Loucy (cell line): Measurements from ENCODE around the gene ESR1.

ENCODE experiments used
- H2AFZ ChIP-seq: fragments of 200-600 bp; sonication (generic); 2 replicates; pipeline ENCODE4 v1.6.0; 2016; ENCODE audit warnings: antibody characterized with exemption, mild to moderate bottlenecking, low read length, moderate library complexity
- H3F3A ChIP-seq: fragments of 200-600 bp; 2 replicates; pipeline ENCODE4 v1.6.0; 2016; ENCODE audit warnings: antibody characterized with exemption, low read depth, mild to moderate bottlenecking
- H3K27me3 ChIP-seq: fragments of 200-600 bp; sonication (generic); 2 replicates; pipeline ENCODE4 v1.6.1; 2014; ENCODE audit warnings: low read length, mild to moderate bottlenecking; ENCODE audit not compliant: insufficient read depth, poor library complexity, severe bottlenecking
- H3K36me3 ChIP-seq: fragments of 200-600 bp; sonication (generic); 2 replicates; pipeline ENCODE4 v1.6.1; 2016; ENCODE audit warnings: low read length; ENCODE audit not compliant: insufficient read depth
- H3K4me1 ChIP-seq: fragments of 200-600 bp; sonication (generic); 2 replicates; pipeline ENCODE4 v1.5.1; 2014; ENCODE audit warnings: low read length, mild to moderate bottlenecking; ENCODE audit not compliant: insufficient read depth, poor library complexity, severe bottlenecking
- H3K4me2 ChIP-seq: fragments of 200-600 bp; sonication (generic); 2 replicates; pipeline ENCODE4 v1.6.0; 2014; ENCODE audit warnings: antibody characterized with exemption, low read length, low read depth, mild to moderate bottlenecking; ENCODE audit not compliant: poor library complexity, severe bottlenecking
- H3K4me3 ChIP-seq: fragments of 200-600 bp; sonication (generic); 2 replicates; pipeline ENCODE4 v1.5.1; 2014; ENCODE audit warnings: low read length, mild to moderate bottlenecking, mixed read lengths; ENCODE audit not compliant: poor library complexity, severe bottlenecking
- H3K79me2 ChIP-seq: fragments of 200-600 bp; sonication (generic); 2 replicates; pipeline ENCODE4 v1.6.1; 2014; ENCODE audit warnings: low read length; ENCODE audit not compliant: insufficient read depth
- H3K9ac ChIP-seq: fragments of 200-600 bp; sonication (generic); 2 replicates; pipeline ENCODE4 v1.6.0; 2014; ENCODE audit warnings: mild to moderate bottlenecking, low read depth, low read length, moderate library complexity; ENCODE audit not compliant: poor library complexity, severe bottlenecking
- H3K9me2 ChIP-seq: fragments of 200-600 bp; sonication (generic); replicated peaks from 2 replicates; pipeline ENCODE4 v1.6.1; 2016; ENCODE audit warnings: low read depth, low read length, mixed read lengths
- H3K9me3 ChIP-seq: fragments of 200-600 bp; sonication (generic); 2 replicates; pipeline ENCODE4 v1.6.1; 2014; ENCODE audit warnings: mild to moderate bottlenecking, antibody characterized with exemption, low read length, low read depth; ENCODE audit not compliant: insufficient read depth
- H4K20me1 ChIP-seq: fragments of 200-600 bp; sonication (generic); 2 replicates; pipeline ENCODE4 v1.6.0; 2014; ENCODE audit warnings: antibody characterized with exemption, low read length, mild to moderate bottlenecking; ENCODE audit not compliant: insufficient read depth, poor library complexity, severe bottlenecking
- CTCF ChIP-seq: fragments of 200-600 bp; sonication (generic); conservative IDR thresholded peaks from 2 replicates; pipeline ENCODE4 v1.5.1; 2014; ENCODE audit warnings: mild to moderate bottlenecking, antibody characterized with exemption, low read length
- EZH2phosphoT487 ChIP-seq: fragments of 200-600 bp; IDR thresholded peaks from 2 replicates; pipeline ENCODE4 v1.6.1; 2018; ENCODE audit warnings: antibody characterized with exemption, mild to moderate bottlenecking, moderate library complexity, borderline replicate concordance

The ESR1 gene

GRCh38 chr6:152147269-152147668 lies 339.8 kb downstream of the ESR1 start:
- H3K4me3 ChIP-seq: no peak overlapping the region
- no peaks in the 10 kb centered on the region for H3K27me3 ChIP-seq
- no peaks in the 10 kb centered on the region for H4K20me1 ChIP-seq
- peaks cover 24% of the 10 kb centered on the region; the same call in 1 of the 2 replicates for H3K36me3 ChIP-seq
- H3K79me2 ChIP-seq: no peaks in the 10 kb centered on the region
- H3K9ac ChIP-seq: no peak overlapping the region
- H3K4me1 ChIP-seq: no peaks in the 10 kb centered on the region
- no peak for TF ChIP-seq CTCF
- TF ChIP-seq EZH2phosphoT487: no peak
- H3F3A ChIP-seq: no peaks in the 10 kb centered on the region
- no peaks in the 10 kb centered on the region for H3K9me2 ChIP-seq
- no peaks in the 10 kb centered on the region for H3K9me3 ChIP-seq
- no peak overlapping the region for H3K4me2 ChIP-seq
- no peak overlapping the region for H2AFZ ChIP-seq

GRCh38 chr6:152148412-152148811 lies 340.9 kb downstream of the ESR1 start:
- Histone ChIP-seq H3K9me3 (no peaks in the 10 kb centered on the region), H3K9me2 (no peaks in the 10 kb centered on the region), H3K4me1 (no peaks in the 10 kb centered on the region), H3K36me3 (peaks cover 25% of the 10 kb centered on the region; the same call in 1 of the 2 replicates), H4K20me1 (no peaks in the 10 kb centered on the region), H3K27me3 (no peaks in the 10 kb centered on the region), H3K4me2 (no peak overlapping the region), H3K9ac (no peak overlapping the region), H3K79me2 (no peaks in the 10 kb centered on the region), H3K4me3 (no peak overlapping the region), H3F3A (no peaks in the 10 kb centered on the region), H2AFZ (no peak overlapping the region)
- TF ChIP-seq EZH2phosphoT487 (no peak), CTCF (no peak)

DNA sequence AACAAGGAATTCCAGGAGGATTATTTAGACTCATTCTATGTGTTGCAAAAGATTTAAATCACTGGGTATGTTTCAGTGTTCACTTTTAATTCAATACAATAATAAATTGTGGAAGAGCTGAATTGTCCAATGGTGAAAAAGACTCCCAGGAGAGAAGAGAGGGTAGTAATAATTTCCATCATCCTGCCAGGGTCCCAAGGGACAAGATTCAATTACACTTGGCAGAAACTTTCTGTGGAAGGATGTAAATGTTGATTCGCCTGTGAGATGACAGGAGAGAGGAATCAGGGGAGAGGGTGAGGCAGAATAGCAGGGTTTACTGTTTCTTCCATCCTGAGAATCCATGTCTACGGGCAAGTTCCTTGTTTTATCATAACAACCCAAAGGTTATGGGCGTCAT lies 342.7 kb downstream of the ESR1 start:
- H3K4me3 ChIP-seq: no peak overlapping the region
- no peak overlapping the region for H3K4me2 ChIP-seq
- no peaks in the 10 kb centered on the region for H3K9me2 ChIP-seq
- H3K36me3 ChIP-seq: peaks cover 37% of the 10 kb centered on the region; the same call in 1 of the 2 replicates
- H3F3A ChIP-seq: no peaks in the 10 kb centered on the region
- no peaks in the 10 kb centered on the region for H3K27me3 ChIP-seq
- H3K79me2 ChIP-seq: no peaks in the 10 kb centered on the region
- H3K9me3 ChIP-seq: no peaks in the 10 kb centered on the region
- H2AFZ ChIP-seq: no peak overlapping the region
- no peaks in the 10 kb centered on the region for H4K20me1 ChIP-seq
- H3K9ac ChIP-seq: no peak overlapping the region
- H3K4me1 ChIP-seq: no peaks in the 10 kb centered on the region
- TF ChIP-seq CTCF (no peak), EZH2phosphoT487 (no peak)
